ENCODE measurements around the gene COL20A1.

The COL20A1 gene

GRCh38 chr20:63359164-63359934 lies 66.4 kb downstream of the COL20A1 start:
- DNase-seq (ENCODE audit: low read depth, low spot score) = no peak
- no peak overlapping the region for H3K4me3 ChIP-seq (ENCODE audit: low read depth, low read length)
- in situ Hi-C loops (cut with HindIII; ENCODE audit: low sequenced_read_pairs) = no loop called here
- TF ChIP-seq CTCF (IDR thresholded peaks at IDR 0.05; ENCODE audit: low read depth, low read length) = no peak

- H3K4me3 ChIP-seq (ENCODE audit: low read depth, low read length) = no peak overlapping the region
- TF ChIP-seq CTCF (IDR thresholded peaks at IDR 0.05; ENCODE audit: low read depth, low read length) = no peak
- no peak for DNase-seq (ENCODE audit: low read depth, low spot score)
- in situ Hi-C loops (cut with HindIII; ENCODE audit: low sequenced_read_pairs) = no loop called here
Measured at GRCh38 chr20:63359937-63360849, 67.2 kb downstream of the COL20A1 start.

- no peak within 1 kb of the TSS for H3K4me3 ChIP-seq (ENCODE audit: low read depth, low read length)
- TF ChIP-seq CTCF (IDR thresholded peaks at IDR 0.05; ENCODE audit: low read depth, low read length) = no peak
- in situ Hi-C loops (cut with HindIII; ENCODE audit: low sequenced_read_pairs) = no loop called here
- DNase-seq (ENCODE audit: low read depth, low spot score) = no peak
Measured at GRCh38 chr20:63360850-63361518, 68.0 kb downstream of the COL20A1 start, which contains the start of gene CHRNA4. CHRNA4 (minus strand) TSS chr20:63361349; CDS start chr20:63361165, 184 bp downstream.

- H3K4me3 ChIP-seq (ENCODE audit: low read depth, low read length) = no peak overlapping the region
- in situ Hi-C loops (cut with HindIII; ENCODE audit: low sequenced_read_pairs) = no loop called here
- no peak for DNase-seq (ENCODE audit: low read depth, low spot score)
- TF ChIP-seq CTCF (IDR thresholded peaks at IDR 0.05; ENCODE audit: low read depth, low read length) = no peak
Measured at GRCh38 chr20:63361519-63362435, 68.8 kb downstream of the COL20A1 start.

- H3K4me3 ChIP-seq (ENCODE audit: low read depth, low read length) = no peak overlapping the region
- DNase-seq (ENCODE audit: low read depth, low spot score) = no peak
- in situ Hi-C loops (cut with HindIII; ENCODE audit: low sequenced_read_pairs) = no loop called here
- no peak for TF ChIP-seq CTCF (IDR thresholded peaks at IDR 0.05; ENCODE audit: low read depth, low read length)
Measured at GRCh38 chr20:63362436-63363009, 69.5 kb downstream of the COL20A1 start.

Data from astrocyte of the spinal cord (primary cell).